ENCODE results near the gene RPA1. TPM values are rescaled to one million over a fixed set of nuclear protein-coding genes. Genes with fewer than 3 reads are reported as not detected.
"Not testable (repeated sequence)": the region's sequence is repeated elsewhere in the genome, so short reads cannot be mapped to it uniquely, and the experiment has no call there.

The RPA1 gene
- total RNA-seq, 2 donors from 2014 or later: 63.4 to 105 TPM

DNA sequence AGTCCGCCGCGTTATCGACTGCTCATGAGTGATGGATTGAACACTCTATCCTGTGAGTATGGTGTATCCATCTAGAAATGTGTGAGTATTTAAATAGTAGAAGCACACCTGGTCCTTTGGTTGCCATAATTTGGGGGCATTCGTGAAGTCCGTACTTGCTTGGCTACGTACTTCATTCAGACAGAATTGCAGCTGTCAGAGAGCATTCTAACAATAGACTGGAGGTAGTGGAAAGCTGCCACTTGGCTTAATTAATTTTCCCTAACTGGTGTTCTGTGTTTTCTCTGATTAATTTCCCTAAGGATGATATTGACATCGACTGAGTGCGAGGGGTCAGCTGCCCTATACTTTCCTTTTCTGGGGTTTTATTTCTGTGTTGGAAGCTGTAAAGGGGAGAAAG lies 14.1 kb downstream of the RPA1 start:
- no peak for DNase-seq
- TF ChIP-seq CTCF (IDR thresholded peaks at IDR 0.05): no peak
- intact Hi-C loops (cut with DNase I): no loop called here
- no peak overlapping the region for H3K4me3 ChIP-seq
- H3K9ac ChIP-seq (ENCODE audit: low read depth in 2 of 2, low read length in 2 of 2): no peak overlapping the region
- H3K27ac ChIP-seq: no peak overlapping the region
- H3K27me3 ChIP-seq: no peaks in the 10 kb centered on the region
- H3K9me3 ChIP-seq: no peaks in the 10 kb centered on the region
- no peaks in the 10 kb centered on the region for H3K4me1 ChIP-seq
- no peaks in the 10 kb centered on the region for H3K36me3 ChIP-seq

GRCh38 chr17:1847191-1847590 lies 17.4 kb downstream of the RPA1 start:
- no peak for DNase-seq
- peaks cover 6% of the 10 kb centered on the region for H3K36me3 ChIP-seq

DNA sequence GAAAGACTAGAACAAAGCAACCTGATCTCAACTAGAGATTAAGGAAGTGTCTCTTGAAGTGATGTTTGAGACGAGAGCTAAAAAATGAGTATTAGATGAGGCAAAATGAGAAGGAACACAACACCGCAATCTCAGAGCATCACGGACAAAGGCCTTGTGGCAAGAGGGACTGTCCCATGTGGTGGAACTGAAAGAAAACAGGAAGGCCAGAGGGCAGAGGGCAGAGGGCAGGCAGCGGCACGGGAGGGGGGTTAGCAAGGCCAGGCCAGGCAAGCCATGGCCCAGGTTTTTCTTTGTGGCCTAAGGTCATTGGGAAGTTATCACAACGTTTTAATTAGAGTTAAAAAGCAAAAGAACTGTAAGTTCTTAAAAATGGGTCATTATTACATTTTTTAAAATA lies 22.5 kb downstream of the RPA1 start:
- TF ChIP-seq CTCF (IDR thresholded peaks at IDR 0.05): no peak
- H3K4me3 ChIP-seq: no peak overlapping the region
- no peak for DNase-seq
- intact Hi-C loops (cut with DNase I): no loop called here
- no peak overlapping the region for H3K9ac ChIP-seq (ENCODE audit: low read depth in 2 of 2, low read length in 2 of 2)
- no peak overlapping the region for H3K27ac ChIP-seq
- no peaks in the 10 kb centered on the region for H3K27me3 ChIP-seq
- no peaks in the 10 kb centered on the region for H3K9me3 ChIP-seq
- H3K36me3 ChIP-seq: peaks cover 11% of the 10 kb centered on the region
- no peaks in the 10 kb centered on the region for H3K4me1 ChIP-seq

More at GRCh38 chr17:1847191-1847590, 17.4 kb downstream of the RPA1 start:
- Histone ChIP-seq H3K27ac (no peak overlapping the region), H3K4me3 (no peak overlapping the region), H3K27me3 (no peaks in the 10 kb centered on the region), H3K9ac (ENCODE audit: low read depth in 2 of 2, low read length in 2 of 2) (no peak overlapping the region), H3K9me3 (no peaks in the 10 kb centered on the region), H3K4me1 (no peaks in the 10 kb centered on the region)
- TF ChIP-seq CTCF (IDR thresholded peaks at IDR 0.05): no peak
- intact Hi-C loops (cut with DNase I): no loop called here

DNA sequence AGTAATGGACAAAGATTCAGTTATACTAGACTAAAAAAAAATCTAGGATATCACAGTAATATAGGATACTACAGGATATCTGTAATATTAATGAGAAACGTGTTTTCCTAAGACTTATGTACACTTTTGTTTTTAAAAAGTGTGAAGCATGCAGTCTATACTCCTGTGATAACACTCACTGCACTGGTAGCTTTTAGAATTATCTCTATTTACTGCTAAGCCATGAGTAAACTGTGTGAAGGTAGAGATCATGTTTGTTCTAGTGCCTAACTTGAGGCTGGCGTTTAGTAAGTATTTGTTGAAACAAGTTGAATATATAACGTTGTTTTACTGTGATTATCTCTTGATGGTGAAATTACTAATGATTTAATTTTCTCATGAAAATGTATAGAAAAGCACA lies 23.9 kb downstream of the RPA1 start:
- no peak overlapping the region for H3K9ac ChIP-seq (ENCODE audit: low read depth in 2 of 2, low read length in 2 of 2)
- H3K4me3 ChIP-seq: no peak overlapping the region
- no peaks in the 10 kb centered on the region for H3K27me3 ChIP-seq
- no peaks in the 10 kb centered on the region for H3K9me3 ChIP-seq
- intact Hi-C loops (cut with DNase I): no loop called here
- no peak for DNase-seq
- peaks cover 11% of the 10 kb centered on the region for H3K36me3 ChIP-seq
- H3K4me1 ChIP-seq: no peaks in the 10 kb centered on the region
- TF ChIP-seq CTCF (IDR thresholded peaks at IDR 0.05): no peak
- H3K27ac ChIP-seq: no peak overlapping the region

GRCh38 chr17:1856462-1856861 lies 26.7 kb downstream of the RPA1 start:
- H3K4me3 ChIP-seq; H3K4me1 ChIP-seq; intact Hi-C loops (cut with DNase I); DNase-seq; H3K36me3 ChIP-seq; H3K27ac ChIP-seq; H3K27me3 ChIP-seq; H3K9me3 ChIP-seq; H3K9ac ChIP-seq (ENCODE audit: low read depth in 2 of 2, low read length in 2 of 2): not testable (repeated sequence)

DNA sequence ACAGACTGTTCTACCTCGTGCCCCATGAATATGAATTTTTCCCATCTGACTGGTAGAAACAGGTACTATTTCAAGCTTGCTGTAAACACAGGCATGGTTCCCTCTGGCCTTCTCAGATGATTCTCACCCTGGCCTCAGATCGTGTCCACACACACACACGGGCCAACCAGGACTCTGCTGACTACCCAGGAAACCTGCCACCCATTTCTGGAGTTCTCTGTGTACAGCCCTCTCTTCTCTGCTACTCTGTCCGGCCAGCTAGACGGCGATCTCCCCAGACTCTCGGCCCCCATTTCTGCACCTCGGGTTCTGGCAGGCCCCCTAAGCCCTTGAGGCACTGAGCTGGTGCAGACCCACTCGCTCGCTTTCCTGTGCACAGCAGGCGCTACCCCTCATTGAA lies 31.2 kb downstream of the RPA1 start:
- Histone ChIP-seq H3K27ac (no peak overlapping the region), H3K36me3 (no peaks in the 10 kb centered on the region), H3K27me3 (no peaks in the 10 kb centered on the region), H3K4me3 (no peak overlapping the region), H3K9me3 (no peaks in the 10 kb centered on the region), H3K4me1 (no peaks in the 10 kb centered on the region), H3K9ac (ENCODE audit: low read depth in 2 of 2, low read length in 2 of 2) (no peak overlapping the region)
- TF ChIP-seq CTCF (IDR thresholded peaks at IDR 0.05): no peak
- intact Hi-C loops (cut with DNase I): loop anchor here (10.0 kb wide), 1 partner anchor 186 kb away; no protein-coding TSS in a partner anchor
- DNase-seq: no peak

All from colonic mucosa (tissue), 4 donors.